Fibroblast of lung (primary cell): ENCODE data around the gene RNMT.

Source experiments
- CTCF ChIP-seq, 2 donors: IDR thresholded peaks in 1 of 2; conservative IDR thresholded peaks in 1 of 2; 1 replicate in 1 of 2; 2 replicates in 1 of 2; pipeline ENCODE4 v1.5.1; 2011 to 2012; ENCODE audit warnings: low read length in 2 of 2, control low read depth in 1 of 2, inconsistent platforms in 1 of 2, low read depth in 1 of 2, mild to moderate bottlenecking in 1 of 2
- EZH2 ChIP-seq: IDR thresholded peaks from 2 replicates; pipeline ENCODE4 v1.5.1; 2012; ENCODE audit warnings: low read length, control low read depth, mild to moderate bottlenecking; ENCODE audit errors: missing control alignments

- TF ChIP-seq CTCF (conservative IDR thresholded peaks at IDR 0.05 in 1 of 2, IDR thresholded peaks at IDR 0.05 in 1 of 2; ENCODE audit: low read depth in 1 of 2, low read length in 2 of 2) (no peak), EZH2 (no peak)
Observed at GRCh38 chr18:13710414-13710831, 16.1 kb upstream of the RNMT start.
